NCI-H2171 treated with DMSO at 0.1 percent for 48 hours (cell line): ENCODE data around the gene EFNA5.

Experiments
- DNase-seq: peaks from one replicate; lab custom pipeline; 2025; lab: John Stamatoyannopoulos, UW

Gene EFNA5

DNA sequence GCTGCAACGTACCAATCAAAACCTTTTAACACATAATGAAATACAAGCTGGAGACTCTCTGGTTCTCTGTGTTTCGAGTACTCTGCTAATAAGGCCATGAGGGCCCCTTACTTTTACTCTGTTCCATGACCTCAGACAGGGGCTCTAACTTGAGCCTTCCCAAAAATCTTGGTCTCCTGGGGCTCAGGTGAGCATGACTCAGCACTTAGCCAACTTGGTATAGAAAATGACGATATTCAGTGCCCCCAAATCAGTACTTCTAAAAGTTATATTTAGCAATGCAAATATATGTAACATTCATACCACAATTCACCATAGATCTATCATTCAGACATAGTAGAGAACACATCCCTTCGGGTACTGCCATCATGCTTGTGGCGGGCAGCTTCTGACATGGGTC lies 278.9 kb downstream of the EFNA5 start:
- DNase-seq, result no peak

- DNase-seq, result no peak
These were observed 281.0 kb downstream of the EFNA5 start for GRCh38 chr5:107389775-107390148.

- DNase-seq, result peak; percentile 37
These were observed 281.5 kb downstream of the EFNA5 start for GRCh38 chr5:107389130-107389774.

- DNase-seq, result no peak
These were observed 282.4 kb downstream of the EFNA5 start for GRCh38 chr5:107388141-107388861.

- no peak for DNase-seq
These were observed 283.1 kb downstream of the EFNA5 start for GRCh38 chr5:107387526-107388140.

- no peak for DNase-seq
These were observed 285.0 kb downstream of the EFNA5 start for GRCh38 chr5:107385708-107386107.

DNA sequence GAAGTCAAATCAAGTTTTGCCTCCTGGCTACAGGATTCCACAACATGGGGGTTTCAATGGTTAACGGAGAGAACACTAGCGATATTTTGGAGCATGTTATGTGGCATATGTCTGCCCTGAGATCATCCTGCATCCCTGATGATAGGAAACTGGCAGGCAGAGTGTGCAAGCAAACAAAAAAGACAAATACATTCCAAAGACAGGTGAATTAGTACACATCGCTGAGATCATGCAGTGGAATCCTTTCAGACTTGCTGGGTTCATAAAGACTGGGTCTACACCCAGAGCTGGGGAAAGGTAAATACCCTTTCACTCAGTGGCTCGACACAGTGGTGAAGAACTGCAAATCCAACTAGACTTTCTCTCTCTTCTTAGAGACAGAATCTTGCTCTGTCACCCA lies 286.5 kb downstream of the EFNA5 start:
- DNase-seq, result no peak

DNA sequence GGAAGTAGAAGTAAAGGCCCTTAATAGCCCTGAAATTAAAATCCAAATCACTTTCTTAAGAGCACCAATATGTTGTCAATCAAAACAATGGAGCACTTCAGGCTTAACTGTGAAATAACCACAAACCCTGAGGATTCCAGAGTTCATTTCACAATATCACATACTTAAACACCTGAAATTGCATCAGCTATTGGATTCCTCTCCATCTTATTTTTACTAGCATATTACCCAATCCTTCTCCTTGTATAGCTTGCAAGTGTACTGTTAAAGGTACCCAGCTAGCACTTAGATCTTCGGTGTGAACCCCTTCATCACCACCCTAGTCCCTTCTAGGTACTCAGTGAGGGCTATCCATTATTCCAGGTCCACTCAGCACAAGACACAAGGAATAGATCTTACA lies 287.3 kb downstream of the EFNA5 start:
- DNase-seq, result no peak

DNA sequence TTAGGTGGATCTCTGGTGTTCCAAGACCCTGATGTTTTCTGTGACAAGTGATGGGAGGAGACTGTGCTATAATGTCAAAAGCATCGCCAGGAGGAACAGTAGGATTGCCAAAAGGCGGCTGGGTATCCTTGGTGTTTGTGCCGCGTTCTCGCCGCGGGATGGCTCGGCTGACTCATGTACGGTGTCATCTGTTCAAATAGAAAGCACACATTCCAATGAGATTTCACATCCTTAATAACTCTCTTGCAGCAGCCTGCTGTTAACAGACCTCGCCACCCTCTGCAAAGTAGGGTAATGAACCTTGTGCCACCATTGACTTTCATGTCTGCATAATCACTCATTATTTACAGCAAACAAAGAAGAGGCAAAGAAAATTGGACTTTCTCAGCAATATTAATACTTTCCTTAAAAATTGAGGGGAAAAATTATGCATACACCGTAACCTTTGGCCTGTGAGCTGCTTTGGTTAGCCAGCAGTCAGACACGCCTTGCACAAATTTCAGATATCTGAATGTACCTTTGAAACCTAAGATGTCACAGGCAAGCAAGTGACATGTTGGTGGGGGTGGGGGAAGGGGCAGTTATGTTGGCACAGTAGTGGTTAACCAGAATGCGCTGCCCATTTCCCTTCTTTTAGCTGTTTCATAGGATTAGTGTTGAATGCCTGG lies 289.4 kb downstream of the EFNA5 start:
- peak; percentile 74 for DNase-seq

DNA sequence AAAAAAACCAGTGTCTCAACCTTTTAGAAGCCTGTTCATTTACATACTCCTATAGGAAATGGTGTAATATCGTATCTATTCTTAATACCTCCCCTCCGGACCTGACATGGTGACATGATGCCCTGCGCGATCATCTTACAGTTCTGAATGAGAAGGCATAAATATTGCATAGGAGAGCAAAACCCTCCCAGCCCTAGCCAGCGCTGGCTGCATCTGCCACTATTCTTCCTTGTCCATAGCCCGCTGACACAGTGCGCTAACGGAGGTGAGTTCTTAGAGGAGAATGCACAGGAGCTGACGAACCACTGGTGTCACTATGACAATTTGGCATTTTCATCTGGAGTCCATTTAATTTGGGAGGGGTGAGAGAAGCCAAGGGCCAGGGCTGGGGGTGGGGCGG lies 290.1 kb downstream of the EFNA5 start:
- peak; percentile 71 for DNase-seq

- no peak for DNase-seq
These were observed 292.4 kb downstream of the EFNA5 start for GRCh38 chr5:107378218-107378899.

- DNase-seq, result no peak
These were observed 293.5 kb downstream of the EFNA5 start for GRCh38 chr5:107377277-107377609.

DNA sequence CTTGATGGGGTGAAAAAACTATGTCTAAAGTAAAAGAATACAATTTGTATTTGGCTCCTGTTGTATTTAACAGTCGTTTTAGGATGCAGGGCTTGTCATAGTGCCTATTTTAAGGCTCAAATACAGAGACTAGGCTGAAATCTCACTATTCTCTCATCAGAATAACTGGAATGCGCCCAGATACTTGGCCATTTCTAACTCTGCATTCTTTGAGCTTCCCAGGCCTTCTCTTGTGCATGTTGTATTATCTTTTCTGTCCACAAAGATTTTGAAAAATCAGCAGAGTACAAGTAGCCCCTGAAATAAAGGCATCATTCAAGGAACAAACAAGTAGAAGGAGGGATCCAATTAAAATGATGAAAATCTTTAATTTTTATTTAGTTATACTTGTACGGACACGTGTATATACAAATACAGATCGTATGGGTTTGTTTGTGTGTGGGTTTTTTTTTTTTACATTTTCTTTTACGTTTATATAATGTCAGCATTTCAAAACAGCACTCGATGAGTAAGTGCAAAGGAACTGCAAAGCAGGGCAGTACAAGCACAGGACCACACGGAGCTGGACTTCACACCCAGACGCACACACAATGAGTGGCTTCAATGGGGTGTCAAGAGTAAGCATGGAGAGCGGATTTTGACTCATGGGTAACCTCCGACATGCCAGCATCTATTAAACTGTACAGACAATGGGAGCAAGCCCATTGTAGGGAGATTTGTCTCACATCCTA lies 294.0 kb downstream of the EFNA5 start:
- DNase-seq, result no peak

- no peak for DNase-seq
These were observed 297.0 kb downstream of the EFNA5 start for GRCh38 chr5:107373549-107374263.

DNA sequence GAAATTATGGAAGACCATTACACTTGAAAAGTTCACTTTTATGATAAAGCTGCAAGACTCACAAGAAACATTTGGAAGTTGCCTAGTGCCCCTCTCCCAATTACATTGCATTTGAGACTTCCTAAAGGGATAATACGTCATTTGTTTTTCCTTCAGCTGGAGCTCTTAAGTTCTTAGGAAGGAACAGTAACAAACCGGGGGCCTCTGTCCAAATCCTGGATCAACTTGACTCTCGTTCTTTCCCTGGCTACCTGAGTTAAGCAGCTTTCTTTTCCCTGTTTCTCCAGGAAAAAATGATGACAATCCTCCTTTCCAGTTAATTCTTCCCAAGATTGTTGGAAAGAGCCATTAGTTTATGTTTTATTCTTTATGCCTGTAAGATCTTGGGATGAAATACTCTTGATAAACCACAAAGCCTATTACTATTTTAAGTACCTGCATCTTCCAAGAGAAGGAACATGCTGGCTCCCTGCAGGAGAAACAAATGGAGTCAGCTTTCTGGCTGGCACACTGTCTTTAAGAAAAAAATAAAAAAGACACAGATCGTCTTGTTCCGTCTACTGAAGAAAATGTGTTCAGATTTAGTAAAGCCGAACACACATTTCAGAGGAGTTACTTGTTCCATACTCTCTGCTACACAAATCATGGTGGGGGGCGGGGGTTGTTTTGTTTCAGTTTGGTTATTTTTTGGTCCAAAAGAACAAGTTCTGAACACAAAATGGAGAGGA lies 297.9 kb downstream of the EFNA5 start:
- no peak for DNase-seq

GRCh38 chr5:107370396-107370968 lies 300.3 kb downstream of the EFNA5 start:
- DNase-seq, result no peak

DNA sequence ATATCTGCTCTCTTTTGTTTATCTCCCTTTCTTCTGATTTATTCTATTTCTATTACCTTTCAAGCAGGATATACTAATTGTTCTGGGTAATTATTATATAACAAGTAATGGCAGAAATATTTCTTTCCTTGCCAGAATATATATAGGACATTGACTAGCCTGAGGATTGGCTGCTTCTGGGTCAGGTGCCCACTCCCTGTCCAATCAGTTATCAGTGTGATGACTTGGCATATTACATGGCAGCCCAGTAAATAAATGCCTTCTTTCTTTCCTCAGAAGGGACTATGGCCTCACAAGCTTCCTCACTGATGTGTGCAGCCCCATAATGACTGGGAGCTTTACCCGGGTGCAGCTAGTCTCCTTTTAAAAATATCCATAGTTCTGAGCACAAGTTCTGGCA lies 301.1 kb downstream of the EFNA5 start:
- DNase-seq, result no peak

DNA sequence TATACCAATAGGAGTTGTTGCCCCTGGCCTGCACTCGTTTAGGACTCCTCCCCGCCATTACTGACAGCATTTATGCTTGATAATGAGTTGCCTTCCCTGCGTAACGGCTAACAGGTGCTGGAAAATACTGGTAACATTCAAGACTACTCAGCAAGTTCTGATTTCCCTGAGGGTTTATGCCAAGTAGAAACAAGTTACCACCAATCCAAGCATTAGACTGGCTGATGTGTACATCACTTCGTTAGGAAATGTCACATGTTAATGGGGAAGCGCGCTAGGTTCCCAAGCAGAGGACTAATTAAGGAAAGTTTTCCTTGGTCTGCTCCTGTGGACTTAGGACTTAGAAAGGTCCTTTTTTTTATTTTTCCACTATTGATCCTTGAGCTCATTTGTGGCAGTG lies 302.1 kb downstream of the EFNA5 start:
- DNase-seq, result no peak

DNA sequence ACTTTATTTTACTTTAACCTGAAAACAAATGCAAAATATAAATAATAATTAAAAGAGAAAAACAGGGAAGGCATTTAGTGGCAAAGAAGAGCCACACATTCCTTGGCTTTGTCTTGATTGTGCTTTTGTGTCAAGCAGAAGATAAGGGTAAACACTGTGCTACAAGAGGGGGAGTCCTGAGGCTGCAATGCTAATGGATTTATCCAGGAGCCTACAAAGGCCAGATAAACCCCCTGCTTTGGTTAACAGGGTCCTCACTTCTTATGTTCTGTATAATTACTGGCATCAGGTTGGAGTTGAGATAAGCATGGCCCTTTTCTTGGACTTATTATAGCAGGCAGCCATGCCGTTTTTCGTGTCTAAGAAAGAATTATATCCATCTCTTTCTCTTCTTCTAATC lies 302.8 kb downstream of the EFNA5 start:
- no peak for DNase-seq

DNA sequence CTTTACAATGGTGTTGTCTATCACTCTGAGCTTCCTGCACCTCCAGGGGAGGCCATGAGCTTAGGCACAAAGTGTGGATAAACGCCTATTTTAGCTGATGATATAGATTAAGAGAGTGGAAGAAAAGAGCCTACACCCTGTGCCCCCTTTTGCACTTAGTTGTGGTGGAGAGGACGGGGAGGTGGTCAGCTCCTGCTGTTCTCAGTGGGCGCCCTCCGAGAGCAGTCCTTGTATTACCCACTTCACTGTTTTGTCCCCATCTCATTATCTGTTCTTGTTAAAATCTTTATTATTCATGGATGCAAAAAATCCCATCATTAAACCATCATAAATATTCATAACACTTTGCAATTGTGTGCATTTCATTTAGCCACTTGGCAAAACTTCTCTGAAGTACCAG lies 303.3 kb downstream of the EFNA5 start:
- DNase-seq, result no peak
